DOHH2 (cell line): ENCODE results near the gene MYO15A.

ENCODE experiments used
- CTCF ChIP-seq: fragments of 200-600 bp; sonication (generic); IDR thresholded peaks from one replicate; pipeline ENCODE4 v1.5.1; 2014; ENCODE audit warnings: antibody characterized with exemption, mild to moderate bottlenecking, low read depth, low read length; ENCODE audit not compliant: poor library complexity, severe bottlenecking
- EZH2phosphoT487 ChIP-seq: fragments of 200-600 bp; sonication (generic); IDR thresholded peaks from 2 replicates; pipeline ENCODE4 v1.6.1; 2017; ENCODE audit warnings: borderline replicate concordance, mild to moderate bottlenecking, antibody characterized with exemption, low read length, moderate library complexity, mixed read lengths

GRCh38 chr17:18217412-18218015 is 109.0 kb downstream of the MYO15A start:
- TF ChIP-seq CTCF (peak; percentile 85), EZH2phosphoT487 (no peak)
